ENCODE measurements around the gene DDR1. TPM values are rescaled to one million over a fixed set of nuclear protein-coding genes. Genes with fewer than 3 reads are reported as not detected.
A peak's percentile ranks its signal among the peaks of the same experiment; 100 is the strongest.

DDR1 gene
- polyA plus RNA-seq, 1 donor (not counting 4 experiments of a cell fraction or from before 2014, with no cell fraction given) = 104 TPM

DNA sequence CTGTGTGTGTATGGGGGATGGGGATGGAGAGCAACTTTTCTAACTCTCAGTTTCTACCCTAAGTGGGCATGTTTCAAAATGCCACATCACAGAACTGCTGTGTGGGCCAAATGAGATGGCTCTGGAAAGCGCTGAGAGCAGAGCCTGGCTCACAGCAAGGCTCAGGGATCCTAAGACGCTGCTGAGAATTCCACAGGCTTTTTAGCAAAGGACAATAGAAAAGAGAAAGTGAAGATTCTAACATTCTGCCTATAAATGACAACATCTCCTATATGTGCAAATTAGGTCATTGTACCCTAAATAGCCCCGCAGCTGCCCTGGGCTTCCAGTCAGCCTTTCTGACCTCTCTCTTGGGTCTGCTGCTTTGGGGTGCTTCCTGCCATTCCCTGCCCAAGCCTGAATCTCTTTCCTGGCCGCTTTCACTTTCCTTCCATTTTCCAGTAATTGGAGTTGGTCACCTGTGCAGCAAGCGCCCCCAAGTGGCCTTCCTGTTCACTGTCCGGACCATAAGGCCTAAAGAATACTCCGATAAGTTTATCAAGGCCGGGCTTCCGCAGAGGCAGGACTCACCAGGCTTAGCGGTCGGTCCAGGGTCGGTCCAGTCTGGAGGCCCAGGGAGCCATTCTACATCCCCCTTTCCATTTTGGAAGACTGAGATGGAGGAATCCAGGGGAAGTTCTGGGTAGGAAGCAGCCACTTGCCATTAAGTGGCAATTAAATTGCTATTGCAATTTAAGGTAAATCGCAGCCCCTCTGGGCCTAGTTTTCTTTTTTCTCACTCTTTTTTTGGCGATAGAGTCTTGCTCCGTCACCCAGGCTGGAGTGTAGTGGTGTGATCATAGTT is 6.7 kb upstream of the DDR1 start:
- H3K27ac ChIP-seq (ENCODE audit: control insufficient read depth, insufficient read depth, low read length) = peak overlapping the region; percentile 92
- H3K4me3 ChIP-seq (ENCODE audit: control insufficient read depth in 2 of 3, extremely low read depth in 1 of 3, insufficient read depth in 2 of 3, low read depth in 1 of 3, low read length in 3 of 3) = peak overlapping the region in 2 of 3 experiments; percentile 8 to 49
- H3K9ac ChIP-seq (ENCODE audit: control insufficient read depth, extremely low read depth, insufficient read depth, low read length) = peak overlapping the region; percentile 64
- dilution Hi-C loops (cut with MboI; ENCODE audit: extremely low pct_ligation_motif_present, low sequenced_read_pairs) = no loop called here
- no peak for TF ChIP-seq EZH2 (IDR thresholded peaks at IDR 0.05; ENCODE audit: low read length)
- TF ChIP-seq, protein P1, sequence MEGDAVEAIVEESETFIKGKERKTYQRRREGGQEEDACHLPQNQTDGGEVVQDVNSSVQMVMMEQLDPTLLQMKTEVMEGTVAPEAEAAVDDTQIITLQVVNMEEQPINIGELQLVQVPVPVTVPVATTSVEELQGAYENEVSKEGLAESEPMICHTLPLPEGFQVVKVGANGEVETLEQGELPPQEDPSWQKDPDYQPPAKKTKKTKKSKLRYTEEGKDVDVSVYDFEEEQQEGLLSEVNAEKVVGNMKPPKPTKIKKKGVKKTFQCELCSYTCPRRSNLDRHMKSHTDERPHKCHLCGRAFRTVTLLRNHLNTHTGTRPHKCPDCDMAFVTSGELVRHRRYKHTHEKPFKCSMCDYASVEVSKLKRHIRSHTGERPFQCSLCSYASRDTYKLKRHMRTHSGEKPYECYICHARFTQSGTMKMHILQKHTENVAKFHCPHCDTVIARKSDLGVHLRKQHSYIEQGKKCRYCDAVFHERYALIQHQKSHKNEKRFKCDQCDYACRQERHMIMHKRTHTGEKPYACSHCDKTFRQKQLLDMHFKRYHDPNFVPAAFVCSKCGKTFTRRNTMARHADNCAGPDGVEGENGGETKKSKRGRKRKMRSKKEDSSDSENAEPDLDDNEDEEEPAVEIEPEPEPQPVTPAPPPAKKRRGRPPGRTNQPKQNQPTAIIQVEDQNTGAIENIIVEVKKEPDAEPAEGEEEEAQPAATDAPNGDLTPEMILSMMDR (optimal IDR thresholded peaks at IDR 0.05 in 1 of 3, IDR thresholded peaks at IDR 0.05 in 1 of 3, conservative IDR thresholded peaks at IDR 0.05 in 1 of 3; ENCODE audit: extremely low read depth in 1 of 3, insufficient read depth in 2 of 3, low read length in 3 of 3) = peak in 2 of 3 experiments; percentile 84
- H3K36me3 ChIP-seq (ENCODE audit: control insufficient read depth in 2 of 2, extremely low read depth in 1 of 2, insufficient read depth in 2 of 2, low read length in 2 of 2) = no peaks in the 10 kb centered on the region
- H3K9me1 ChIP-seq (ENCODE audit: control insufficient read depth, extremely low read depth, insufficient read depth, low read length) = no peaks in the 10 kb centered on the region
- H3K79me2 ChIP-seq (ENCODE audit: control insufficient read depth, insufficient read depth, low read length) = no peaks in the 10 kb centered on the region
- DNase-seq (ENCODE audit: low read depth, low spot score) = no peak
- peak overlapping the region; percentile 53 for H2AFZ ChIP-seq (ENCODE audit: control insufficient read depth, low read length)
- H3K4me2 ChIP-seq (ENCODE audit: control insufficient read depth, extremely low read depth, insufficient read depth, low read depth, low read length) = peak overlapping the region; percentile 81
- FAIRE-seq = peak; percentile 70
- H3K4me1 ChIP-seq (ENCODE audit: control insufficient read depth, extremely low read depth, insufficient read depth, low read length) = peaks cover 39% of the 10 kb centered on the region
- peaks cover 2% of the 10 kb centered on the region for H3K9me3 ChIP-seq (ENCODE audit: control insufficient read depth, low read depth, low read length)
- H4K20me1 ChIP-seq (ENCODE audit: control insufficient read depth, extremely low read depth, insufficient read depth, low read length) = no peaks in the 10 kb centered on the region
- H3K27me3 ChIP-seq (ENCODE audit: control insufficient read depth, extremely low read depth, insufficient read depth, low read length) = no peaks in the 10 kb centered on the region

DNA sequence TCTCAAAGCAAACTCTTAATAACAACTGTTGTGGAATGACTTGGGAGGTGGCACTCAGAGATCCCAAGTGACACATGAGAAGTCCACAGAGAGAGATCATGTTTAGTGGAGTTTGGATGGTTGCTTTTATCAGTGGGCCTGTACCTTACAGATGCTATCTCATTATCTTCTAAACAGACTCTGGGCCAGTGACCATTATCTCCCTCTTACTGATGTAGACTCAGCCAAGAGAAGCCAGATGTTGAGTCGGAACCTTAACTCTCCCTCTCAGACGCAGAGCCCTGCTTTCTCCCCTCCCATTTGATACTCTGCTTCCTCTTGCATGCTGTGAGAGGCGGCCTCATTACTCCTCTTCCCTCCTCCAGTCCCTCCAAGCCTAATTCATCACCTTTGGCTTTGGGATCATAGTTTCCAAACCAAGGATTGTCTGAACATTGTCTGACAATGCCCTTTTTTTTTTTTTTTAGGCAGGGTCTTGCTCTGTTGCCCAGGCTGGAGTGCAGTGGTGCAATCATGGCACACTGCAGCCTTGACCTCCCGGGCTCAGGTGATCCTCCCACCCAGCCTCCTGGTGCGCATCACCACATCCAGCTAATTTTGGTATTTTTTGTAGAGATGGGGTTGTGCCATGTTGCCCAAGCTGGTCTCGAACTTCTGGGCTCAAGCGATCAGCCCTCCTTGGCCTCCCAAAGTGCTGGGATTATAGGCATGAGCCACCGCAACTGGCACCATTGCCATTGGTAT is 4.5 kb upstream of the DDR1 start:
- no peak overlapping the region for H3K4me2 ChIP-seq (ENCODE audit: control insufficient read depth, extremely low read depth, insufficient read depth, low read depth, low read length)
- no peaks in the 10 kb centered on the region for H3K9me1 ChIP-seq (ENCODE audit: control insufficient read depth, extremely low read depth, insufficient read depth, low read length)
- no peak overlapping the region for H3K4me3 ChIP-seq (ENCODE audit: control insufficient read depth in 2 of 3, extremely low read depth in 1 of 3, insufficient read depth in 2 of 3, low read depth in 1 of 3, low read length in 3 of 3)
- no peak for FAIRE-seq
- peaks cover 13% of the 10 kb centered on the region for H3K79me2 ChIP-seq (ENCODE audit: control insufficient read depth, insufficient read depth, low read length)
- H2AFZ ChIP-seq (ENCODE audit: control insufficient read depth, low read length) = no peak overlapping the region
- no peaks in the 10 kb centered on the region for H3K9me3 ChIP-seq (ENCODE audit: control insufficient read depth, low read depth, low read length)
- no peaks in the 10 kb centered on the region for H3K27me3 ChIP-seq (ENCODE audit: control insufficient read depth, extremely low read depth, insufficient read depth, low read length)
- no peak overlapping the region for H3K9ac ChIP-seq (ENCODE audit: control insufficient read depth, extremely low read depth, insufficient read depth, low read length)
- H4K20me1 ChIP-seq (ENCODE audit: control insufficient read depth, extremely low read depth, insufficient read depth, low read length) = no peaks in the 10 kb centered on the region
- dilution Hi-C loops (cut with MboI; ENCODE audit: extremely low pct_ligation_motif_present, low sequenced_read_pairs) = no loop called here
- peaks cover 40% of the 10 kb centered on the region for H3K4me1 ChIP-seq (ENCODE audit: control insufficient read depth, extremely low read depth, insufficient read depth, low read length)
- TF ChIP-seq EZH2 (IDR thresholded peaks at IDR 0.05; ENCODE audit: low read length) = no peak
- TF ChIP-seq, protein P1 (optimal IDR thresholded peaks at IDR 0.05 in 1 of 3, IDR thresholded peaks at IDR 0.05 in 1 of 3, conservative IDR thresholded peaks at IDR 0.05 in 1 of 3; ENCODE audit: extremely low read depth in 1 of 3, insufficient read depth in 2 of 3, low read length in 3 of 3) = no peak
- no peak for DNase-seq (ENCODE audit: low read depth, low spot score)
- no peak overlapping the region for H3K27ac ChIP-seq (ENCODE audit: control insufficient read depth, insufficient read depth, low read length)
- H3K36me3 ChIP-seq (ENCODE audit: control insufficient read depth in 2 of 2, extremely low read depth in 1 of 2, insufficient read depth in 2 of 2, low read length in 2 of 2) = no peaks in the 10 kb centered on the region
